ENCODE measurements around the gene NEDD4L. TPM values are rescaled to one million over a fixed set of nuclear protein-coding genes. Genes with fewer than 3 reads are reported as not detected.

The NEDD4L gene
- total RNA-seq, 1 donor from 2014 or later, result 209 TPM

GRCh38 chr18:58398648-58399398 lies 354.8 kb downstream of the NEDD4L start:
- H3K4me1 Mint-ChIP-seq (ENCODE audit: low read depth, unreplicated experiment), result peaks cover 16% of the 10 kb centered on the region
- DNase-seq, result no peak
- TF ChIP-seq, protein P1, sequence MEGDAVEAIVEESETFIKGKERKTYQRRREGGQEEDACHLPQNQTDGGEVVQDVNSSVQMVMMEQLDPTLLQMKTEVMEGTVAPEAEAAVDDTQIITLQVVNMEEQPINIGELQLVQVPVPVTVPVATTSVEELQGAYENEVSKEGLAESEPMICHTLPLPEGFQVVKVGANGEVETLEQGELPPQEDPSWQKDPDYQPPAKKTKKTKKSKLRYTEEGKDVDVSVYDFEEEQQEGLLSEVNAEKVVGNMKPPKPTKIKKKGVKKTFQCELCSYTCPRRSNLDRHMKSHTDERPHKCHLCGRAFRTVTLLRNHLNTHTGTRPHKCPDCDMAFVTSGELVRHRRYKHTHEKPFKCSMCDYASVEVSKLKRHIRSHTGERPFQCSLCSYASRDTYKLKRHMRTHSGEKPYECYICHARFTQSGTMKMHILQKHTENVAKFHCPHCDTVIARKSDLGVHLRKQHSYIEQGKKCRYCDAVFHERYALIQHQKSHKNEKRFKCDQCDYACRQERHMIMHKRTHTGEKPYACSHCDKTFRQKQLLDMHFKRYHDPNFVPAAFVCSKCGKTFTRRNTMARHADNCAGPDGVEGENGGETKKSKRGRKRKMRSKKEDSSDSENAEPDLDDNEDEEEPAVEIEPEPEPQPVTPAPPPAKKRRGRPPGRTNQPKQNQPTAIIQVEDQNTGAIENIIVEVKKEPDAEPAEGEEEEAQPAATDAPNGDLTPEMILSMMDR (IDR thresholded peaks at IDR 0.05; ENCODE audit: partially characterized antibody, unreplicated experiment), result no peak
- H3K27me3 Mint-ChIP-seq (ENCODE audit: unreplicated experiment), result no peaks in the 10 kb centered on the region
- H3K36me3 Mint-ChIP-seq (ENCODE audit: unreplicated experiment), result no peaks in the 10 kb centered on the region
- no peak overlapping the region for H3K27ac Mint-ChIP-seq (ENCODE audit: unreplicated experiment)
- H3K9me3 Mint-ChIP-seq (ENCODE audit: unreplicated experiment), result peaks cover 6% of the 10 kb centered on the region
- H3K4me3 Mint-ChIP-seq (ENCODE audit: unreplicated experiment), result no peak overlapping the region

DNA sequence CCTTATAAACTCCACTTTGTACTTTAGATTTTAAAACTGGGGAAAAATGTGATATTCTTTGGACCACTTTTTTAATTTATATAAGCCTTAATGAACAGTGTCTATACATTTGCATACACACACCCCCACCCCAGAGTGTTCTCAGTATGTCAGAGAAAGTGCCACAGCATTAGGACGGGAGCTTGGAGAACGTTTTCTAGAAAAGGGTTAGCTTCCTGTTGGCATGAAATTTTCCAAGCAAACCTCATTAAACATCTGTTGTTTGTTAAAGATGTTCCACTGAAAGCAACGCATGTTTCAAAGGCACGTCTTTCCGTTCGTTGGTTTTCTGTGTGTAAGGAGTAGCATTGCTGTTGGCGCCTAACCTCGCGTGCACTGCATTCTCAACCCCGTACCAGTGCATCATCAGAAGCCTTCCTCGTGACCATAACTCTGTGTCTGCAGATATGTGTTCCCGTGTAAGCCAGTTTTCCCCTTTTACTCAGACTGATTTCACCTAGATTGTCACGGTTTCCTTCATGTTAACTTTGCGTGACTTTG lies 356.4 kb downstream of the NEDD4L start:
- Mint-ChIP-seq H3K27ac (ENCODE audit: unreplicated experiment) (peak overlapping the region; percentile 29), H3K27me3 (ENCODE audit: unreplicated experiment) (no peaks in the 10 kb centered on the region), H3K9me3 (ENCODE audit: unreplicated experiment) (peaks cover 7% of the 10 kb centered on the region), H3K36me3 (ENCODE audit: unreplicated experiment) (no peaks in the 10 kb centered on the region), H3K4me3 (ENCODE audit: unreplicated experiment) (no peak overlapping the region), H3K4me1 (ENCODE audit: low read depth, unreplicated experiment) (peaks cover 16% of the 10 kb centered on the region)
- no peak for DNase-seq
- TF ChIP-seq, protein P1 (IDR thresholded peaks at IDR 0.05; ENCODE audit: partially characterized antibody, unreplicated experiment), result no peak

GRCh38 chr18:58401191-58401590 lies 357.2 kb downstream of the NEDD4L start:
- H3K27me3 Mint-ChIP-seq (ENCODE audit: unreplicated experiment), result no peaks in the 10 kb centered on the region
- no peaks in the 10 kb centered on the region for H3K36me3 Mint-ChIP-seq (ENCODE audit: unreplicated experiment)
- DNase-seq, result no peak
- H3K9me3 Mint-ChIP-seq (ENCODE audit: unreplicated experiment), result peaks cover 5% of the 10 kb centered on the region
- H3K27ac Mint-ChIP-seq (ENCODE audit: unreplicated experiment), result no peak overlapping the region
- TF ChIP-seq, protein P1 (IDR thresholded peaks at IDR 0.05; ENCODE audit: partially characterized antibody, unreplicated experiment), result no peak
- peaks cover 12% of the 10 kb centered on the region for H3K4me1 Mint-ChIP-seq (ENCODE audit: low read depth, unreplicated experiment)
- H3K4me3 Mint-ChIP-seq (ENCODE audit: unreplicated experiment), result no peak overlapping the region

GRCh38 chr18:58402247-58402646 lies 358.2 kb downstream of the NEDD4L start:
- H3K4me1 Mint-ChIP-seq (ENCODE audit: low read depth, unreplicated experiment), result peaks cover 9% of the 10 kb centered on the region
- no peaks in the 10 kb centered on the region for H3K27me3 Mint-ChIP-seq (ENCODE audit: unreplicated experiment)
- peaks cover 5% of the 10 kb centered on the region for H3K9me3 Mint-ChIP-seq (ENCODE audit: unreplicated experiment)
- no peak for DNase-seq
- no peak overlapping the region for H3K4me3 Mint-ChIP-seq (ENCODE audit: unreplicated experiment)
- TF ChIP-seq, protein P1 (IDR thresholded peaks at IDR 0.05; ENCODE audit: partially characterized antibody, unreplicated experiment), result no peak
- H3K27ac Mint-ChIP-seq (ENCODE audit: unreplicated experiment), result no peak overlapping the region
- no peaks in the 10 kb centered on the region for H3K36me3 Mint-ChIP-seq (ENCODE audit: unreplicated experiment)
